NCI-H82 (cell line): Measurements from ENCODE around the gene NRSN2.

Experiments used
- DNase-seq: peaks from one replicate; lab custom pipeline; 2025; lab: John Stamatoyannopoulos, UW

NRSN2 gene

GRCh38 chr20:346640-347316 is at the start of gene NRSN2:
Gene NRSN2 (plus strand): TSS chr20:347111. CDS start chr20:349644, 2,533 bp downstream.
- peak; percentile 98 for DNase-seq

- peak; percentile 69 for DNase-seq
Observed at GRCh38 chr20:297925-298775, 48.8 kb upstream of the NRSN2 start.

GRCh38 chr20:298776-299391 is 48.0 kb upstream of the NRSN2 start:
- no peak for DNase-seq

- no peak for DNase-seq
Observed at GRCh38 chr20:300345-300990, 46.4 kb upstream of the NRSN2 start.

GRCh38 chr20:301886-302848 is 44.7 kb upstream of the NRSN2 start:
- DNase-seq: no peak

- DNase-seq: no peak
Observed at GRCh38 chr20:305745-306144, 41.2 kb upstream of the NRSN2 start.

- no peak for DNase-seq
Observed at GRCh38 chr20:308427-309038, 38.4 kb upstream of the NRSN2 start.

- no peak for DNase-seq
Observed at GRCh38 chr20:309306-309840, 37.5 kb upstream of the NRSN2 start.

- DNase-seq: peak; percentile 39
Observed at GRCh38 chr20:309841-310644, 36.9 kb upstream of the NRSN2 start.

GRCh38 chr20:310645-311044 is 36.3 kb upstream of the NRSN2 start:
- DNase-seq: no peak

GRCh38 chr20:311609-312008 is 35.3 kb upstream of the NRSN2 start:
- DNase-seq: no peak

- DNase-seq: no peak
Observed at GRCh38 chr20:312067-312466, 34.8 kb upstream of the NRSN2 start.

- DNase-seq: no peak
Observed at GRCh38 chr20:312866-313265, 34.0 kb upstream of the NRSN2 start.

GRCh38 chr20:313402-313801 is 33.5 kb upstream of the NRSN2 start:
- no peak for DNase-seq

- no peak for DNase-seq
Observed at GRCh38 chr20:313948-314347, 33.0 kb upstream of the NRSN2 start.

- DNase-seq: peak; percentile 89
Observed at GRCh38 chr20:316316-317068, 30.4 kb upstream of the NRSN2 start.

GRCh38 chr20:324177-325044 is 22.5 kb upstream of the NRSN2 start:
- peak; percentile 97 for DNase-seq
